ENCODE results near the gene POTEF.
"Not testable (repeated sequence)": the region's sequence is repeated elsewhere in the genome, so short reads cannot be mapped to it uniquely, and the experiment has no call there.

The POTEF gene

GRCh38 chr2:130158631-130159030, 29.6 kb upstream of the POTEF start:
- Histone ChIP-seq H3K27ac (ENCODE audit: low read length) (no peak overlapping the region), H3K36me3 (ENCODE audit: control insufficient read depth, low read depth, low read length) (peaks cover 18% of the 10 kb centered on the region), H3K4me1 (ENCODE audit: control insufficient read depth, low read depth, low read length) (no peaks in the 10 kb centered on the region), H3K9me3 (ENCODE audit: control insufficient read depth, low read depth, low read length) (no peaks in the 10 kb centered on the region), H3K9ac (ENCODE audit: low read length) (no peak overlapping the region), H3K27me3 (ENCODE audit: control insufficient read depth, insufficient read depth, low read length) (no peaks in the 10 kb centered on the region), H3K4me3 (ENCODE audit: low read length) (no peak overlapping the region)

GRCh38 chr2:130157825-130158514, 28.9 kb upstream of the POTEF start:
- not testable (repeated sequence) for H3K27ac ChIP-seq (ENCODE audit: low read length); H3K4me3 ChIP-seq (ENCODE audit: low read length); H3K4me1 ChIP-seq (ENCODE audit: control insufficient read depth, low read depth, low read length); H3K9ac ChIP-seq (ENCODE audit: low read length); H3K27me3 ChIP-seq (ENCODE audit: control insufficient read depth, insufficient read depth, low read length); H3K9me3 ChIP-seq (ENCODE audit: control insufficient read depth, low read depth, low read length)
- H3K36me3 ChIP-seq (ENCODE audit: control insufficient read depth, low read depth, low read length), result peaks cover 18% of the 10 kb centered on the region

- not testable (repeated sequence) for H3K4me1 ChIP-seq (ENCODE audit: control insufficient read depth, low read depth, low read length); H3K27me3 ChIP-seq (ENCODE audit: control insufficient read depth, insufficient read depth, low read length); H3K9me3 ChIP-seq (ENCODE audit: control insufficient read depth, low read depth, low read length); H3K9ac ChIP-seq (ENCODE audit: low read length); H3K27ac ChIP-seq (ENCODE audit: low read length); H3K4me3 ChIP-seq (ENCODE audit: low read length)
- H3K36me3 ChIP-seq (ENCODE audit: control insufficient read depth, low read depth, low read length), result peaks cover 19% of the 10 kb centered on the region
Observed at GRCh38 chr2:130157354-130157753, 28.3 kb upstream of the POTEF start.

GRCh38 chr2:130156624-130157004, 27.6 kb upstream of the POTEF start:
- peaks cover 23% of the 10 kb centered on the region for H3K36me3 ChIP-seq (ENCODE audit: control insufficient read depth, low read depth, low read length)
- no peaks in the 10 kb centered on the region for H3K4me1 ChIP-seq (ENCODE audit: control insufficient read depth, low read depth, low read length)
- no peaks in the 10 kb centered on the region for H3K27me3 ChIP-seq (ENCODE audit: control insufficient read depth, insufficient read depth, low read length)
- H3K9me3 ChIP-seq (ENCODE audit: control insufficient read depth, low read depth, low read length), result no peaks in the 10 kb centered on the region
- no peak overlapping the region for H3K9ac ChIP-seq (ENCODE audit: low read length)
- H3K4me3 ChIP-seq (ENCODE audit: low read length), result no peak overlapping the region
- H3K27ac ChIP-seq (ENCODE audit: low read length), result no peak overlapping the region

GRCh38 chr2:130155956-130156623, 27.1 kb upstream of the POTEF start:
- peaks cover 23% of the 10 kb centered on the region for H3K36me3 ChIP-seq (ENCODE audit: control insufficient read depth, low read depth, low read length)
- H3K4me3 ChIP-seq (ENCODE audit: low read length); H3K9me3 ChIP-seq (ENCODE audit: control insufficient read depth, low read depth, low read length); H3K27ac ChIP-seq (ENCODE audit: low read length); H3K4me1 ChIP-seq (ENCODE audit: control insufficient read depth, low read depth, low read length); H3K9ac ChIP-seq (ENCODE audit: low read length); H3K27me3 ChIP-seq (ENCODE audit: control insufficient read depth, insufficient read depth, low read length): not testable (repeated sequence)

- H3K9ac ChIP-seq (ENCODE audit: low read length), result no peak overlapping the region
- H3K27me3 ChIP-seq (ENCODE audit: control insufficient read depth, insufficient read depth, low read length), result no peaks in the 10 kb centered on the region
- no peak overlapping the region for H3K4me3 ChIP-seq (ENCODE audit: low read length)
- no peaks in the 10 kb centered on the region for H3K9me3 ChIP-seq (ENCODE audit: control insufficient read depth, low read depth, low read length)
- H3K36me3 ChIP-seq (ENCODE audit: control insufficient read depth, low read depth, low read length), result peaks cover 21% of the 10 kb centered on the region
- H3K4me1 ChIP-seq (ENCODE audit: control insufficient read depth, low read depth, low read length), result no peaks in the 10 kb centered on the region
- no peak overlapping the region for H3K27ac ChIP-seq (ENCODE audit: low read length)
Observed at GRCh38 chr2:130154773-130155765, 26.0 kb upstream of the POTEF start.

- not testable (repeated sequence) for H3K27ac ChIP-seq (ENCODE audit: low read length); H3K4me3 ChIP-seq (ENCODE audit: low read length); H3K27me3 ChIP-seq (ENCODE audit: control insufficient read depth, insufficient read depth, low read length); H3K9ac ChIP-seq (ENCODE audit: low read length); H3K4me1 ChIP-seq (ENCODE audit: control insufficient read depth, low read depth, low read length); H3K9me3 ChIP-seq (ENCODE audit: control insufficient read depth, low read depth, low read length)
- peaks cover 21% of the 10 kb centered on the region for H3K36me3 ChIP-seq (ENCODE audit: control insufficient read depth, low read depth, low read length)
Observed at GRCh38 chr2:130154423-130154770, 25.4 kb upstream of the POTEF start.

GRCh38 chr2:130153721-130154422, 24.9 kb upstream of the POTEF start:
- H3K9me3 ChIP-seq (ENCODE audit: control insufficient read depth, low read depth, low read length); H3K27ac ChIP-seq (ENCODE audit: low read length); H3K4me3 ChIP-seq (ENCODE audit: low read length); H3K9ac ChIP-seq (ENCODE audit: low read length); H3K27me3 ChIP-seq (ENCODE audit: control insufficient read depth, insufficient read depth, low read length); H3K4me1 ChIP-seq (ENCODE audit: control insufficient read depth, low read depth, low read length): not testable (repeated sequence)
- H3K36me3 ChIP-seq (ENCODE audit: control insufficient read depth, low read depth, low read length), result peaks cover 21% of the 10 kb centered on the region

- Histone ChIP-seq H3K4me3 (ENCODE audit: low read length) (no peak overlapping the region), H3K4me1 (ENCODE audit: control insufficient read depth, low read depth, low read length) (no peaks in the 10 kb centered on the region), H3K9me3 (ENCODE audit: control insufficient read depth, low read depth, low read length) (no peaks in the 10 kb centered on the region), H3K27ac (ENCODE audit: low read length) (no peak overlapping the region), H3K36me3 (ENCODE audit: control insufficient read depth, low read depth, low read length) (peaks cover 17% of the 10 kb centered on the region), H3K9ac (ENCODE audit: low read length) (no peak overlapping the region), H3K27me3 (ENCODE audit: control insufficient read depth, insufficient read depth, low read length) (no peaks in the 10 kb centered on the region)
Observed at GRCh38 chr2:130152816-130153595, 24.0 kb upstream of the POTEF start.

- H3K36me3 ChIP-seq (ENCODE audit: control insufficient read depth, low read depth, low read length), result peaks cover 17% of the 10 kb centered on the region
Observed at GRCh38 chr2:130152136-130152815, 23.3 kb upstream of the POTEF start.

More at GRCh38 chr2:130152136-130152815, 23.3 kb upstream of the POTEF start:
- not testable (repeated sequence) for H3K4me1 ChIP-seq (ENCODE audit: control insufficient read depth, low read depth, low read length); H3K27ac ChIP-seq (ENCODE audit: low read length); H3K9me3 ChIP-seq (ENCODE audit: control insufficient read depth, low read depth, low read length); H3K4me3 ChIP-seq (ENCODE audit: low read length); H3K27me3 ChIP-seq (ENCODE audit: control insufficient read depth, insufficient read depth, low read length); H3K9ac ChIP-seq (ENCODE audit: low read length)
